K562 (cell line): Measurements from ENCODE around the gene NECTIN3.

ENCODE experiments used
- ATF2 ChIP-seq: sonication (generic); formaldehyde crosslinking; IDR thresholded peaks from 2 replicates; pipeline ENCODE4 v1.8.1; 2022; ENCODE audit warnings: missing genetic modification reagents
- FIP1L1 ChIP-seq: fragments of 200-400 bp; formaldehyde crosslinking; IDR thresholded peaks from 2 replicates; pipeline ENCODE4 v1.6.1; 2018; ENCODE audit warnings: mild to moderate bottlenecking, low read depth, low read length; ENCODE audit not compliant: poor library complexity, severe bottlenecking
- HMGXB4 ChIP-seq: sonication (generic); formaldehyde crosslinking; IDR thresholded peaks from 2 replicates; pipeline ENCODE4 v1.8.1; 2023; ENCODE audit warnings: mild to moderate bottlenecking, missing genetic modification reagents
- NFATC3 ChIP-seq: fragments of 450-650 bp; IDR thresholded peaks from 2 replicates; pipeline ENCODE4 v1.6.1; 2017; ENCODE audit warnings: mild to moderate bottlenecking
- SIN3A ChIP-seq, 2 experiments: fragments of 150-350 bp in 1 of 2; IDR thresholded peaks; 2 replicates each; pipeline ENCODE4 v1.6.1; 2011 to 2016; ENCODE audit warnings: borderline replicate concordance in 2 of 2, low read depth in 2 of 2, low read length in 2 of 2, mild to moderate bottlenecking in 2 of 2, moderate library complexity in 2 of 2; ENCODE audit not compliant: control insufficient read depth in 1 of 2
- TEAD4 ChIP-seq, 2 experiments: sonication (generic) in 1 of 2; formaldehyde crosslinking in 1 of 2; IDR thresholded peaks; 2 replicates each; pipeline versions ENCODE4 v1.6.1 to v1.8.0; 2012 to 2022; ENCODE audit warnings: borderline replicate concordance in 1 of 2, inconsistent platforms in 1 of 2, low read length in 1 of 2, mild to moderate bottlenecking in 1 of 2, missing genetic modification reagents in 1 of 2
- THRAP3 ChIP-seq: fragments of 450-650 bp; IDR thresholded peaks from 2 replicates; pipeline ENCODE4 v1.6.1; 2016; ENCODE audit warnings: mild to moderate bottlenecking, inconsistent platforms, borderline replicate concordance
- USF2 ChIP-seq: sonication (generic); formaldehyde crosslinking; IDR thresholded peaks from 2 replicates; pipeline ENCODE4 v1.5.0; 2020; ENCODE audit warnings: missing genetic modification reagents
- ZBTB26 ChIP-seq: fragments of 450-650 bp; formaldehyde crosslinking; IDR thresholded peaks from 2 replicates; pipeline ENCODE4 v1.4.0; 2022; ENCODE audit warnings: missing genetic modification characterization
- ZNF449 ChIP-seq: fragments of 250-450 bp; sonication (Bioruptor Pico); IDR thresholded peaks from 2 replicates; pipeline ENCODE4 v1.8.0; 2022; ENCODE audit warnings: moderate library complexity, mild to moderate bottlenecking, inconsistent platforms
- TF ChIP-seq, protein P1 (sequence below), 3 experiments: IDR thresholded peaks in 2 of 3; conservative IDR thresholded peaks in 1 of 3; 2 replicates each; pipeline ENCODE4 v1.5.1; 2011 to 2012; ENCODE audit warnings: low read length in 3 of 3, mild to moderate bottlenecking in 3 of 3, control low read depth in 2 of 3, improper control_type of control experiment in 1 of 3, inconsistent platforms in 1 of 3, low read depth in 1 of 3, mixed read lengths in 1 of 3, moderate library complexity in 1 of 3; ENCODE audit not compliant: insufficient read depth in 2 of 3
- TF ChIP-seq, protein P2 (sequence below): sonication (generic); formaldehyde crosslinking; IDR thresholded peaks from 2 replicates; pipeline ENCODE4 v1.8.0; 2022; ENCODE audit warnings: mild to moderate bottlenecking, missing genetic modification reagents, borderline replicate concordance

GRCh38 chr3:111040959-111041358 lies 30.7 kb upstream of the NECTIN3 start:
- TF ChIP-seq NFATC3 (no peak), THRAP3 (no peak), USF2 (CRISPR knock-in tag) (no peak), SIN3A (IDR thresholded peaks at IDR 0.05; ENCODE audit: borderline replicate concordance in 2 of 2, control insufficient read depth in 1 of 2, low read depth in 2 of 2, low read length in 2 of 2) (no peak), ZNF449 (CRISPR knock-in tag) (no peak), HMGXB4 (CRISPR knock-in tag) (no peak), ATF2 (CRISPR knock-in tag) (no peak), TEAD4 (IDR thresholded peaks at IDR 0.05; ENCODE audit: low read length) (no peak), TEAD4 (CRISPR knock-in tag; IDR thresholded peaks at IDR 0.05; ENCODE audit: borderline replicate concordance) (no peak), ZBTB26 (CRISPR knock-in tag) (no peak), FIP1L1 (no peak)
- TF ChIP-seq, protein P1, sequence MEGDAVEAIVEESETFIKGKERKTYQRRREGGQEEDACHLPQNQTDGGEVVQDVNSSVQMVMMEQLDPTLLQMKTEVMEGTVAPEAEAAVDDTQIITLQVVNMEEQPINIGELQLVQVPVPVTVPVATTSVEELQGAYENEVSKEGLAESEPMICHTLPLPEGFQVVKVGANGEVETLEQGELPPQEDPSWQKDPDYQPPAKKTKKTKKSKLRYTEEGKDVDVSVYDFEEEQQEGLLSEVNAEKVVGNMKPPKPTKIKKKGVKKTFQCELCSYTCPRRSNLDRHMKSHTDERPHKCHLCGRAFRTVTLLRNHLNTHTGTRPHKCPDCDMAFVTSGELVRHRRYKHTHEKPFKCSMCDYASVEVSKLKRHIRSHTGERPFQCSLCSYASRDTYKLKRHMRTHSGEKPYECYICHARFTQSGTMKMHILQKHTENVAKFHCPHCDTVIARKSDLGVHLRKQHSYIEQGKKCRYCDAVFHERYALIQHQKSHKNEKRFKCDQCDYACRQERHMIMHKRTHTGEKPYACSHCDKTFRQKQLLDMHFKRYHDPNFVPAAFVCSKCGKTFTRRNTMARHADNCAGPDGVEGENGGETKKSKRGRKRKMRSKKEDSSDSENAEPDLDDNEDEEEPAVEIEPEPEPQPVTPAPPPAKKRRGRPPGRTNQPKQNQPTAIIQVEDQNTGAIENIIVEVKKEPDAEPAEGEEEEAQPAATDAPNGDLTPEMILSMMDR (IDR thresholded peaks at IDR 0.05 in 2 of 3, conservative IDR thresholded peaks at IDR 0.05 in 1 of 3; ENCODE audit: insufficient read depth in 2 of 3, low read depth in 1 of 3, low read length in 3 of 3): no peak
- TF ChIP-seq, protein P2, sequence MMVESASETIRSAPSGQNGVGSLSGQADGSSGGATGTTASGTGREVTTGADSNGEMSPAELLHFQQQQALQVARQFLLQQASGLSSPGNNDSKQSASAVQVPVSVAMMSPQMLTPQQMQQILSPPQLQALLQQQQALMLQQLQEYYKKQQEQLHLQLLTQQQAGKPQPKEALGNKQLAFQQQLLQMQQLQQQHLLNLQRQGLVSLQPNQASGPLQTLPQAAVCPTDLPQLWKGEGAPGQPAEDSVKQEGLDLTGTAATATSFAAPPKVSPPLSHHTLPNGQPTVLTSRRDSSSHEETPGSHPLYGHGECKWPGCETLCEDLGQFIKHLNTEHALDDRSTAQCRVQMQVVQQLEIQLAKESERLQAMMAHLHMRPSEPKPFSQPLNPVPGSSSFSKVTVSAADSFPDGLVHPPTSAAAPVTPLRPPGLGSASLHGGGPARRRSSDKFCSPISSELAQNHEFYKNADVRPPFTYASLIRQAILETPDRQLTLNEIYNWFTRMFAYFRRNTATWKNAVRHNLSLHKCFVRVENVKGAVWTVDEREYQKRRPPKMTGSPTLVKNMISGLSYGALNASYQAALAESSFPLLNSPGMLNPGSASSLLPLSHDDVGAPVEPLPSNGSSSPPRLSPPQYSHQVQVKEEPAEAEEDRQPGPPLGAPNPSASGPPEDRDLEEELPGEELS (CRISPR knock-in tag): no peak
